ENCODE measurements around the gene TANGO6. TPM values are rescaled to one million over a fixed set of nuclear protein-coding genes. Genes with fewer than 3 reads are reported as not detected.

TANGO6 gene
- total RNA-seq, 6 donors from 2014 or later: 11.7 to 30.4 (median 15.5) TPM

DNA sequence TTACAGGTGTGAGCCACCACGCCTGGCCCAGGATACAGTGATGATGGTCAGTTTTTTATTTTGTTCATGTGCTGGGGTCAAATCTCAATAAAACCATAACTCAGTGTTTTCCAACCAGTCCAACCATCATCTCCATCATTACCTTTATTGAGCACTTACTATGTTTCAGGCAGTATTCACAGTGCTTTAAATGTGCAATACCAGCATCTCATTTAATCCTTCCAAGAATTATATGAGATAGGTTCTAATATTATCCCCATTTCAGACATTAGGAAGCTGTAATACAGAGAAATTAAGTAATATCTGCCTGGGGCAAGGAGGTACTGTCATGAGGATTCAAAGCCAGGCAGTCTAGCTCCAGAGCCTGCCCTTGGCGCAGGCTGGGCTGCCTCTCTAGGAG is 36.9 kb upstream of the TANGO6 start:
- no peak for ATAC-seq (ENCODE audit: low FRiP score in 2 of 2)
- no peak for DNase-seq
- Histone ChIP-seq H3K36me3 (peaks cover 3 to 8% (median 4%) of the 10 kb centered on the region in 4 donors), H3K9me3 (no peaks in the 10 kb centered on the region), H3K4me1 (no peaks in the 10 kb centered on the region), H3K27me3 (no peaks in the 10 kb centered on the region), H3K27ac (no peak overlapping the region), H3K4me3 (no peak overlapping the region)
- WGBS, 2 donors: 81 to 94% methylated on average over 2 of the region's 2 CpGs
- TF ChIP-seq POLR2AphosphoS5 (IDR thresholded peaks at IDR 0.05) (no peak), POLR2A (IDR thresholded peaks at IDR 0.05) (no peak), EP300 (IDR thresholded peaks at IDR 0.05) (no peak)
- TF ChIP-seq, protein P1, sequence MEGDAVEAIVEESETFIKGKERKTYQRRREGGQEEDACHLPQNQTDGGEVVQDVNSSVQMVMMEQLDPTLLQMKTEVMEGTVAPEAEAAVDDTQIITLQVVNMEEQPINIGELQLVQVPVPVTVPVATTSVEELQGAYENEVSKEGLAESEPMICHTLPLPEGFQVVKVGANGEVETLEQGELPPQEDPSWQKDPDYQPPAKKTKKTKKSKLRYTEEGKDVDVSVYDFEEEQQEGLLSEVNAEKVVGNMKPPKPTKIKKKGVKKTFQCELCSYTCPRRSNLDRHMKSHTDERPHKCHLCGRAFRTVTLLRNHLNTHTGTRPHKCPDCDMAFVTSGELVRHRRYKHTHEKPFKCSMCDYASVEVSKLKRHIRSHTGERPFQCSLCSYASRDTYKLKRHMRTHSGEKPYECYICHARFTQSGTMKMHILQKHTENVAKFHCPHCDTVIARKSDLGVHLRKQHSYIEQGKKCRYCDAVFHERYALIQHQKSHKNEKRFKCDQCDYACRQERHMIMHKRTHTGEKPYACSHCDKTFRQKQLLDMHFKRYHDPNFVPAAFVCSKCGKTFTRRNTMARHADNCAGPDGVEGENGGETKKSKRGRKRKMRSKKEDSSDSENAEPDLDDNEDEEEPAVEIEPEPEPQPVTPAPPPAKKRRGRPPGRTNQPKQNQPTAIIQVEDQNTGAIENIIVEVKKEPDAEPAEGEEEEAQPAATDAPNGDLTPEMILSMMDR (IDR thresholded peaks at IDR 0.05): no peak

DNA sequence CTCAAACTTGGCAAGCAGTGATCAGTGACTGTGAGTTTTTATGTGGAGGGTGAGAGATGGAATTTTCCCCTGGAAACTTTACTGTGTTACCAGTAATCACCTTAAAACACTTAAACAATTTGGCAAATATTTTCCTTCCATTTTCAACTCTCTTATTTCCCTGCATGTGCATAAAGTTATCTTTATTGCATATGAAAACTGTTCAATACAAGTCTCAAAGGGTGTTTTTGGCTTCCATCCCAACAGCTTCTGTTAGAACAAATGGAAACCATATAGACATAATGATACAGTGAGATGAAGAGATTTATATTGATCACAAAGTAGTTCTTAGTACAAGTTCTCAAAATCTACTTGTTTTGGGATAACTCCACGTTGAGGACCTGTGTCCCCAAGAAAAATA is 36.4 kb upstream of the TANGO6 start:
- no peak for TF ChIP-seq POLR2AphosphoS5 (IDR thresholded peaks at IDR 0.05)
- TF ChIP-seq, protein P1 (IDR thresholded peaks at IDR 0.05): no peak
- no peak for TF ChIP-seq EP300 (IDR thresholded peaks at IDR 0.05)
- TF ChIP-seq POLR2A (IDR thresholded peaks at IDR 0.05): no peak
- H3K36me3 ChIP-seq: peaks cover 1 to 8% (median 3%) of the 10 kb centered on the region in 4 donors
- H3K4me3 ChIP-seq: no peak overlapping the region
- no peak for DNase-seq
- H3K27me3 ChIP-seq: no peaks in the 10 kb centered on the region
- H3K27ac ChIP-seq: no peak overlapping the region
- WGBS, 2 donors: 59 to 63% methylated on average over 1 of the region's 1 CpG
- no peaks in the 10 kb centered on the region for H3K9me3 ChIP-seq
- H3K4me1 ChIP-seq: no peaks in the 10 kb centered on the region
- no peak for ATAC-seq (ENCODE audit: low FRiP score in 2 of 2)

DNA sequence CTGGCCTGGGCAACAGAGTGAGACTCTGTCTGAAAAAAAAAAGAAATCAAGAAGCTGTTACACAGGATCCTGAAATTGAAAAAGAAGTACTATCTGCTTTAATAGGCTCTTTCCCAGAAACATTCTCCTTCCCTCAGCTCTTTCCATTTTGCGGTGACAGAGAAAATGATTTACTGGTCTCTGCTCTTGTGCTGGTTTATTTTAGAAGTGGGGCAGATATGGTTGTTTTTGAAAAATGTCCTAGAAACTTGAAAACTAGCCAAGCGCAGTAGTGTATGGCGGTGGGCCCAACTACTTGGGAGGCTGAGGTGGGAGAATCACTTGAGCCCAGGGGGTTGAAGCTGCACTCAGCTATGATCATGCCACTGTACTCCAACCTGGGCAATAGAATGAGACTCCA is 28.8 kb upstream of the TANGO6 start:
- WGBS, 2 donors: 84 to 91% methylated on average over 3 of the region's 3 CpGs
- DNase-seq: no peak
- TF ChIP-seq POLR2A (IDR thresholded peaks at IDR 0.05): no peak
- no peak for TF ChIP-seq EP300 (IDR thresholded peaks at IDR 0.05)
- no peak for TF ChIP-seq POLR2AphosphoS5 (IDR thresholded peaks at IDR 0.05)
- TF ChIP-seq, protein P1 (IDR thresholded peaks at IDR 0.05): no peak

DNA sequence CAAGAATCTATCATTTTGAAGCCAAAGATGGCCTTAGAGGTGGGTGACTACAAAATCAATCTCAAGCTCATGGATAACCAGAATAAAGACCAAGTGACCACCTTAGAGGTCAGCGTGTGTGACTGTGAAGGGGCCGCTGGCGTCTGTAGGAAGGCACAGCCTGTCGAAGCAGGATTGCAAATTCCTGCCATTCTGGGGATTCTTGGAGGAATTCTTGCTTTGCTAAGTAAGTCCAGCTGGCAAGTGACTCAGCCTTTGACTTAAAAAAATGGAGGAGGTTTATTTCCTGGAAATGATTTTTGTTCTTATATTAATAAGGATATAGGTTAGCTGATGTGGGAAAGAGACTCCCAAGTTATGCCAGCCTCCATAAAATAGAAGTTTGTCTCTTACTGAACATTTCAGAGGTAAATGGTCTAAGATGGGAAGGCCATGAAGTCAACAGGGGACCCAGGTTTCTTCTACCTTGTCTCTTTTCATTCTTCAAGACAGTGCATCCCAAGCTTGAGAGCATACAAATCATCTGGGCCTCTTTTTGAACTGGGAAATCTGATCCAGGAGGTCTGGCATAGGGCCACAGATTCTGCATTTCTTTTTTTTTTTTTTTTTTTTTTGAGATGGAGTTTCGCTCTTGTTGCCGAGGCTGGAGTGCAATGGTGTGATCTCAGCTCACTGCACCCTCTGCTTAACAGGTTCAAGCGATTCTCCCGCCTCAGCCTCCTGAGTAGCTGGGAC is 19.8 kb upstream of the TANGO6 start:
- 66 to 80% methylated on average over 6 to 8 of the region's 8 CpGs for WGBS, 2 donors
- no peak for TF ChIP-seq EP300 (IDR thresholded peaks at IDR 0.05)
- TF ChIP-seq, protein P1 (IDR thresholded peaks at IDR 0.05): no peak
- TF ChIP-seq POLR2A (IDR thresholded peaks at IDR 0.05): no peak
- TF ChIP-seq POLR2AphosphoS5 (IDR thresholded peaks at IDR 0.05): no peak
- Histone ChIP-seq H3K27ac (peak overlapping the region in 1 of 4 donors; percentile 48), H3K9me3 (no peaks in the 10 kb centered on the region), H3K4me1 (no peaks in the 10 kb centered on the region), H3K27me3 (no peaks in the 10 kb centered on the region), H3K36me3 (peaks cover 0 to 17% (median 3%) of the 10 kb centered on the region in 4 donors), H3K4me3 (no peak overlapping the region)
- ATAC-seq (ENCODE audit: low FRiP score in 2 of 2) (no peak), DNase-seq (no peak)

More for the DNA sequence above, 28.8 kb upstream of the TANGO6 start:
- no peak for ATAC-seq (ENCODE audit: low FRiP score in 2 of 2)
- Histone ChIP-seq H3K27ac (no peak overlapping the region), H3K4me3 (no peak overlapping the region), H3K27me3 (no peaks in the 10 kb centered on the region), H3K9me3 (no peaks in the 10 kb centered on the region), H3K36me3 (peaks cover 7 to 22% (median 13%) of the 10 kb centered on the region in 4 donors), H3K4me1 (no peaks in the 10 kb centered on the region)

DNA sequence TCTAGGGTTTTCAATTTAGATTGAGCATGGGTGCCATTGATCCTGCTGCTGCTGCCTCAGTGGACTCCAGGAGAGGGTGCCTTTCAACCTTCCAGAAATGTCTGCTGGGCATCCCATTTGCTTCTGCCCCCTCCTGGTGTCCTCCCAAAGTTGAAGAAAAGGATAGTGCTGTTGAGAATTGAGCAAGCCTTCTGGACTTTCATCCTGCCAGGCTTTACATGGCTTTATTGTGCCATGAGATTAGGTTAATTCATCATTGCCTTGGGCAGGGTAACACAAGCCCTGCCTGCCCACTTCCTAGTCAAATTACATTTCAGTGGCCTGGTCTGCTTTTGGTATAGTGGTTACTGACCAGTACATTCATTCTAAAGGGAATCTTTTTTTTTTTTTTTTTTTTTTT is 17.9 kb upstream of the TANGO6 start:
- no peaks in the 10 kb centered on the region for H3K9me3 ChIP-seq
- TF ChIP-seq POLR2AphosphoS5 (IDR thresholded peaks at IDR 0.05) (no peak), POLR2A (IDR thresholded peaks at IDR 0.05) (no peak), EP300 (IDR thresholded peaks at IDR 0.05) (no peak)
- TF ChIP-seq, protein P1 (IDR thresholded peaks at IDR 0.05): no peak
- ATAC-seq (ENCODE audit: low FRiP score in 2 of 2): no peak
- no peak for DNase-seq
- no peak overlapping the region for H3K27ac ChIP-seq
- H3K4me3 ChIP-seq: no peak overlapping the region
- H3K4me1 ChIP-seq: no peaks in the 10 kb centered on the region
- H3K36me3 ChIP-seq: peaks cover 0 to 17% (median 8%) of the 10 kb centered on the region in 4 donors
- H3K27me3 ChIP-seq: no peaks in the 10 kb centered on the region

Measured in upper lobe of left lung (tissue), 6 donors.